OCI-LY7 (cell line): ENCODE results near the gene PGBD2. TPM values are rescaled to one million over a fixed set of nuclear protein-coding genes. Genes with fewer than 3 reads are reported as not detected.

Source experiments
- BruUV-seq: library from RNA; stranded (reverse); fragments of 400-500 nt; replicated peaks from 2 replicates; lab custom pipeline; 2021; lab: Mats Ljungman, UMichigan
- CTCF ChIA-PET: fragments of 300-600 bp; sonication (Branson Sonifier 250); formaldehyde crosslinking; loops from one replicate; lab custom pipeline; 2022; ENCODE audit warnings: antibody characterized with exemption; ENCODE audit not compliant: unreplicated experiment; lab: Charles Lee
- POLR2A ChIA-PET: fragments of 300-600 bp; sonication (Branson Sonifier 250); formaldehyde crosslinking; loops from one replicate; lab custom pipeline; 2022; ENCODE audit warnings: antibody characterized with exemption; lab: Charles Lee
- DNase-seq: peaks from one replicate; pipeline ENCODE4 v3.0.0-alpha.2; 2015; ENCODE audit warnings: low spot score
- H2AFZ ChIP-seq: fragments of 200-600 bp; sonication (generic), shearing (Covaris generic); 2 replicates; pipeline ENCODE4 v1.6.1; 2014; ENCODE audit warnings: mild to moderate bottlenecking, antibody characterized with exemption, low read length, moderate library complexity
- H3K27ac ChIP-seq: fragments of 200-600 bp; sonication (generic); 2 replicates; pipeline ENCODE4 v1.5.1; 2014; ENCODE audit warnings: mixed run types, low read depth, mild to moderate bottlenecking, moderate library complexity, low read length, inconsistent platforms; ENCODE audit not compliant: poor library complexity, severe bottlenecking
- H3K36me3 ChIP-seq: fragments of 200-600 bp; sonication (generic); 2 replicates; pipeline ENCODE4 v1.6.1; 2014; ENCODE audit warnings: mild to moderate bottlenecking, antibody characterized with exemption, low read length, moderate library complexity, mixed read lengths; ENCODE audit not compliant: insufficient read depth
- H3K4me1 ChIP-seq: fragments of 200-600 bp; sonication (generic); 2 replicates; pipeline ENCODE4 v1.5.1; 2014; ENCODE audit warnings: mild to moderate bottlenecking, low read length; ENCODE audit not compliant: insufficient read depth, poor library complexity, severe bottlenecking
- H3K4me2 ChIP-seq: fragments of 200-600 bp; sonication (generic); 2 replicates; pipeline ENCODE4 v1.6.1; 2014; ENCODE audit warnings: mild to moderate bottlenecking, low read length
- H3K4me3 ChIP-seq: fragments of 200-600 bp; sonication (generic); 2 replicates; pipeline ENCODE4 v1.5.1; 2014; ENCODE audit warnings: mild to moderate bottlenecking, low read depth, low read length; ENCODE audit not compliant: poor library complexity, severe bottlenecking
- H3K79me2 ChIP-seq: fragments of 200-600 bp; sonication (generic); 2 replicates; pipeline ENCODE4 v1.6.1; 2016; ENCODE audit warnings: low read depth, mild to moderate bottlenecking, low read length, moderate library complexity, mixed read lengths; ENCODE audit not compliant: insufficient read depth
- H3K9me2 ChIP-seq: fragments of 200-600 bp; sonication (generic); 2 replicates; pipeline ENCODE4 v1.6.1; 2016; ENCODE audit warnings: mild to moderate bottlenecking, low read length, mixed read lengths; ENCODE audit not compliant: insufficient read depth
- H3K9me3 ChIP-seq: fragments of 200-600 bp; sonication (generic); 2 replicates; pipeline ENCODE4 v1.6.1; 2014; ENCODE audit warnings: mild to moderate bottlenecking, mixed run types, low read length, mixed read lengths
- H4K20me1 ChIP-seq: fragments of 200-600 bp; sonication (generic); 2 replicates; pipeline ENCODE4 v1.6.1; 2014; ENCODE audit warnings: mild to moderate bottlenecking, antibody characterized with exemption, low read length, moderate library complexity, mixed read lengths; ENCODE audit not compliant: insufficient read depth
- EZH2phosphoT487 ChIP-seq: fragments of 200-600 bp; sonication (generic); IDR thresholded peaks from 2 replicates; pipeline ENCODE4 v1.6.1; 2018; ENCODE audit warnings: low read depth, borderline replicate concordance, mild to moderate bottlenecking, mixed run types, antibody characterized with exemption, low read length, moderate library complexity, mixed read lengths
- intact Hi-C: fragments of 100-400 bp; cut with micrococcal nuclease; formaldehyde crosslinking; loops from one replicate; pipeline ENCODE4 v1.10.0; 2022; ENCODE audit not compliant: unreplicated experiment
- total RNA-seq, 2 experiments: library from RNA; depleted of rRNA in 1 of 2; stranded (reverse); fragments of >200 nt in 1 of 2; shearing (Covaris generic) in 1 of 2; gene quantifications; 2 replicates each; pipeline ENCODE4 v1.2.3, GENCODE V29; 2014 to 2022
- TF ChIP-seq, protein P1 (sequence below): fragments of 200-600 bp; sonication (generic); conservative IDR thresholded peaks from 2 replicates; pipeline ENCODE4 v1.5.1; 2014; ENCODE audit warnings: mild to moderate bottlenecking, antibody characterized with exemption, low read length, moderate library complexity, mixed read lengths

Gene PGBD2
- total RNA-seq, 2 experiments from 2014 or later = 7.5 to 9.2 TPM

DNA sequence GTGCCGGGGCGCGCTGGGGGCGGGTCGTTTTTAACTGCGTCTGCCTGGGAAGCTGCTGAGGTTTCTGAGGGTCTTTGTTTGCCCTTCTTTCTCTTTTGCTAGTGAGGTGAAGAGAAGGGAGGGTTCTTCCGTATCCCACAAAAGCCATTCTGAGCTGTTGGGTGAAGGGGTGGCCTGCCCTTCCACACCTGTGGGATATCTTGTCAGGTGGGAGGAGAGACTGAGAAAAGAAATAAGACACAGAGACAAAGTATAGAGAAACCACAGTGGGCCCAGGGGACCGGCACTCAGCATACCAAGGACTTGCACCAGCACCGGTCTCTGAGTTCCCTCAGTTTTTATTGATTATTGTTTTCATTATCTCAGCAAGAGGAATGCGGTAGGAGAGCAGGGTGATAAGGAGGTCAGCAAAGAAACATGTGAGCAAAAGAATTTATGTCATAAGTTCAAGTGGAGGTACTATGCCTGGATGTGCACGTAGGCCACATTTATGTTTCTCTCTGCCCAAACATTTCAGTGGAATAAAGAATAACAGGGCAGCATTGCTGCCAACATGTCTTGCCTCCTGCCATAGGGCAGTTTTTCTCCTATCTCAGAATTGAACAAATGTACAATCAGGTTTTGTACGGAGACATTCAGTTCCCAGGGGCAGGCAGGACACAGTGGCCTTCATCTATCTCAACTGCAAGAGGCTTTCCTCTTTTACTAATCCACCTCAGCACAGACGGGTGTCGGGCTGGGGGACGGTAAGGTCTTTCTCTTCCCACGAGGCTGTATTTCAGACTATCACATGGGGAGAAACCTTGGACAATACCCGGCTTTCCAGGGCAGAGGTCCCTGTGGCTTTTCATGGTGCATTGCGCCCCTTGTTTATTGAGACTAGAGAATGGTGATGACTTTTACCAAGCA is 972 bp downstream of the PGBD2 start:
- peak overlapping the region; percentile 72 for H3K4me3 ChIP-seq
- intact Hi-C loops = loop anchor here (1.0 kb wide), 4 partner anchors 33 to 81 kb away; partner anchors contain the start of genes ZNF672 and ZNF692
- CTCF ChIA-PET = interaction anchor here (0.5 to 1.0 kb wide), 2 partner anchors 33 to 101 kb away, joined by 3 to 8 read pairs; no protein-coding TSS in a partner anchor
- peaks cover 6% of the 10 kb centered on the region for H3K36me3 ChIP-seq
- H3K4me1 ChIP-seq = peaks cover 16% of the 10 kb centered on the region
- TF ChIP-seq, protein P1, sequence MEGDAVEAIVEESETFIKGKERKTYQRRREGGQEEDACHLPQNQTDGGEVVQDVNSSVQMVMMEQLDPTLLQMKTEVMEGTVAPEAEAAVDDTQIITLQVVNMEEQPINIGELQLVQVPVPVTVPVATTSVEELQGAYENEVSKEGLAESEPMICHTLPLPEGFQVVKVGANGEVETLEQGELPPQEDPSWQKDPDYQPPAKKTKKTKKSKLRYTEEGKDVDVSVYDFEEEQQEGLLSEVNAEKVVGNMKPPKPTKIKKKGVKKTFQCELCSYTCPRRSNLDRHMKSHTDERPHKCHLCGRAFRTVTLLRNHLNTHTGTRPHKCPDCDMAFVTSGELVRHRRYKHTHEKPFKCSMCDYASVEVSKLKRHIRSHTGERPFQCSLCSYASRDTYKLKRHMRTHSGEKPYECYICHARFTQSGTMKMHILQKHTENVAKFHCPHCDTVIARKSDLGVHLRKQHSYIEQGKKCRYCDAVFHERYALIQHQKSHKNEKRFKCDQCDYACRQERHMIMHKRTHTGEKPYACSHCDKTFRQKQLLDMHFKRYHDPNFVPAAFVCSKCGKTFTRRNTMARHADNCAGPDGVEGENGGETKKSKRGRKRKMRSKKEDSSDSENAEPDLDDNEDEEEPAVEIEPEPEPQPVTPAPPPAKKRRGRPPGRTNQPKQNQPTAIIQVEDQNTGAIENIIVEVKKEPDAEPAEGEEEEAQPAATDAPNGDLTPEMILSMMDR = no peak
- TF ChIP-seq EZH2phosphoT487 = no peak
- BruUV-seq = TSS peak; percentile 80
- peak overlapping the region; percentile 79 for H3K4me2 ChIP-seq
- no peaks in the 10 kb centered on the region for H3K9me2 ChIP-seq
- H3K79me2 ChIP-seq = peaks cover 13% of the 10 kb centered on the region; the same call in 1 of the 2 replicates
- H2AFZ ChIP-seq = peak overlapping the region; percentile 47; the same call in 1 of the 2 replicates
- POLR2A ChIA-PET = interaction anchor here (0.6 to 1.7 kb wide), 6 partner anchors 8 to 1616 kb away, joined by 3 to 11 read pairs (median 4); partner anchors contain the start of genes ZNF672 and ZNF692
- no peaks in the 10 kb centered on the region for H4K20me1 ChIP-seq
- H3K9me3 ChIP-seq = no peaks in the 10 kb centered on the region
- peak overlapping the region; percentile 29 for H3K27ac ChIP-seq
- no peak for DNase-seq

- no peak for DNase-seq
- H3K79me2 ChIP-seq = peaks cover 13% of the 10 kb centered on the region; the same call in 1 of the 2 replicates
- peaks cover 7% of the 10 kb centered on the region for H3K4me1 ChIP-seq
- no peak overlapping the region for H3K4me3 ChIP-seq
- intact Hi-C loops = no loop called here
- peaks cover 30% of the 10 kb centered on the region for H3K36me3 ChIP-seq
- no peaks in the 10 kb centered on the region for H4K20me1 ChIP-seq
- BruUV-seq = no TSS peak
- ChIA-PET POLR2A (interaction anchor here (1.0 kb wide), 1 partner anchor 104 kb away, joined by 3 read pairs; no protein-coding TSS in a partner anchor), CTCF (no interaction called here)
- H3K9me2 ChIP-seq = no peaks in the 10 kb centered on the region
- no peak for TF ChIP-seq EZH2phosphoT487
- TF ChIP-seq, protein P1 = no peak
- no peaks in the 10 kb centered on the region for H3K9me3 ChIP-seq
- H3K27ac ChIP-seq = no peak overlapping the region
- no peak overlapping the region for H3K4me2 ChIP-seq
- no peak overlapping the region for H2AFZ ChIP-seq
Observed at GRCh38 chr1:248910761-248911160, 4.7 kb downstream of the PGBD2 start.
